MG63 (cell line): Measurements from ENCODE around the gene ARHGAP22. TPM values are rescaled to one million over a fixed set of nuclear protein-coding genes. Genes with fewer than 3 reads are reported as not detected.

ENCODE experiments used
- DNase-seq: peaks from one replicate; pipeline ENCODE4 v3.0.0-alpha.2; 2020
- H3K27me3 ChIP-seq: fragments of 250-450 bp; sonication (Bioruptor Pico); 2 replicates; pipeline ENCODE4 v1.5.1; 2020; ENCODE audit warnings: mild to moderate bottlenecking, moderate library complexity
- H3K36me3 ChIP-seq: fragments of 250-450 bp; sonication (Bioruptor Pico); 2 replicates; pipeline ENCODE4 v1.5.1; 2020; ENCODE audit warnings: mild to moderate bottlenecking, moderate library complexity
- H3K4me3 ChIP-seq: fragments of 250-450 bp; sonication (Bioruptor Pico); 2 replicates; pipeline ENCODE4 v1.5.1; 2020; ENCODE audit warnings: mild to moderate bottlenecking, moderate library complexity
- H3K9me3 ChIP-seq: fragments of 250-450 bp; sonication (Bioruptor Pico); 2 replicates; pipeline ENCODE4 v1.5.1; 2020; ENCODE audit warnings: mild to moderate bottlenecking, moderate library complexity
- total RNA-seq: library from RNA; depleted of rRNA; stranded (reverse); fragments of >200 nt; shearing (Covaris generic); gene quantifications from 2 replicates; pipeline ENCODE4 v1.2.3, GENCODE V29; 2014; ENCODE audit warnings: low replicate concordance

ARHGAP22 gene
- total RNA-seq, 1 experiment from 2014 or later = 23.2 TPM

- Histone ChIP-seq H3K9me3 (peaks cover 16% of the 10 kb centered on the region), H3K27me3 (no peaks in the 10 kb centered on the region), H3K36me3 (no peaks in the 10 kb centered on the region), H3K4me3 (no peak overlapping the region)
- no peak for DNase-seq
These were observed 31.4 kb upstream of the ARHGAP22 start for GRCh38 chr10:48636231-48636630.

- H3K9me3 ChIP-seq = peaks cover 5% of the 10 kb centered on the region
- peak overlapping the region; percentile 2; the same call in 1 of the 2 replicates for H3K4me3 ChIP-seq
- no peaks in the 10 kb centered on the region for H3K27me3 ChIP-seq
- no peaks in the 10 kb centered on the region for H3K36me3 ChIP-seq
- DNase-seq = no peak
These were observed 30.2 kb upstream of the ARHGAP22 start for GRCh38 chr10:48634984-48635557.

DNA sequence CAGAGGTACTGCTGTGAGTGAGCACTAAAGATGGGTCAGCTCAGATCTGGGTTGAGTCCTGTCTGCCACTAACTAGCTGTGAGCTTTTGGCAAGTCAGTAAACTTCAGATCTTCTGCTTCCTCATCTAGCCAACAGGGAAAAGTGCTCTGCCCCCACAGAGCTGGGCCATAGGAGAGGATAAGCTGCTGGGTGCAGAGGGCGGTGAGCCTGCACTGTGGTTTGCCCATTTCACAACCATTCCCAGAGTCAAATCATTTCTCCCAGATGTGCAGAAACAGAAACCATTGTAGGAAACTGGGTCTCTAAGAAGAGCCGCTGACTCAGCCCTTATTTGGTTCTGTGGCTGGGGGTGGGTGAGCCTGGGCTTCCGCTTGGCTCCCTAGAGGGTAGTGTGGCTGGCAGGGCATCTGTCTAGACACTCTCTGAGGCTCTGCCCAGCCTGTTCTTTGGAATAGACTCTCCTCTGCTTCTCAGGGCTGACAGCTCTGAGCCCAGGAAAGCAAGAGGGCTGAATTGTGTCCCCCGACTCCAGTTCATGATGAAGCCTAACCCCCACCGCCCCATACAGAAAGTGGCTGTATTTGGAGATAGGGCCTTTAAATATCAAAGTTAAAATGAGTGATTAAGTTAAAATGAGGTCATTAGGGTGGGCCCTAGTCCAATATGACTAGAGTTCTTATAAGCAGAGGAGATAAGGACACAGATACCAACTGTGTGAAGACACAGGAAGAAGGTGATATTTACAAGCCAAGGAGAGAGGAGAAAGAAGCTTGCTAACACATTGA is 29.5 kb upstream of the ARHGAP22 start:
- DNase-seq = peak; percentile 91
- H3K36me3 ChIP-seq = no peaks in the 10 kb centered on the region
- H3K4me3 ChIP-seq = peak overlapping the region; percentile 2; the same call in 1 of the 2 replicates
- H3K27me3 ChIP-seq = no peaks in the 10 kb centered on the region
- no peaks in the 10 kb centered on the region for H3K9me3 ChIP-seq

GRCh38 chr10:48633381-48634197 is 28.7 kb upstream of the ARHGAP22 start:
- H3K27me3 ChIP-seq = no peaks in the 10 kb centered on the region
- H3K9me3 ChIP-seq = no peaks in the 10 kb centered on the region
- H3K36me3 ChIP-seq = no peaks in the 10 kb centered on the region
- H3K4me3 ChIP-seq = no peak overlapping the region
- no peak for DNase-seq

GRCh38 chr10:48632166-48632565 is 27.3 kb upstream of the ARHGAP22 start:
- Histone ChIP-seq H3K27me3 (no peaks in the 10 kb centered on the region), H3K4me3 (no peak overlapping the region), H3K36me3 (no peaks in the 10 kb centered on the region), H3K9me3 (no peaks in the 10 kb centered on the region)
- DNase-seq = no peak

- H3K9me3 ChIP-seq = no peaks in the 10 kb centered on the region
- no peaks in the 10 kb centered on the region for H3K36me3 ChIP-seq
- H3K27me3 ChIP-seq = no peaks in the 10 kb centered on the region
- no peak overlapping the region for H3K4me3 ChIP-seq
- DNase-seq = no peak
These were observed 23.2 kb upstream of the ARHGAP22 start for GRCh38 chr10:48627984-48628609.

DNA sequence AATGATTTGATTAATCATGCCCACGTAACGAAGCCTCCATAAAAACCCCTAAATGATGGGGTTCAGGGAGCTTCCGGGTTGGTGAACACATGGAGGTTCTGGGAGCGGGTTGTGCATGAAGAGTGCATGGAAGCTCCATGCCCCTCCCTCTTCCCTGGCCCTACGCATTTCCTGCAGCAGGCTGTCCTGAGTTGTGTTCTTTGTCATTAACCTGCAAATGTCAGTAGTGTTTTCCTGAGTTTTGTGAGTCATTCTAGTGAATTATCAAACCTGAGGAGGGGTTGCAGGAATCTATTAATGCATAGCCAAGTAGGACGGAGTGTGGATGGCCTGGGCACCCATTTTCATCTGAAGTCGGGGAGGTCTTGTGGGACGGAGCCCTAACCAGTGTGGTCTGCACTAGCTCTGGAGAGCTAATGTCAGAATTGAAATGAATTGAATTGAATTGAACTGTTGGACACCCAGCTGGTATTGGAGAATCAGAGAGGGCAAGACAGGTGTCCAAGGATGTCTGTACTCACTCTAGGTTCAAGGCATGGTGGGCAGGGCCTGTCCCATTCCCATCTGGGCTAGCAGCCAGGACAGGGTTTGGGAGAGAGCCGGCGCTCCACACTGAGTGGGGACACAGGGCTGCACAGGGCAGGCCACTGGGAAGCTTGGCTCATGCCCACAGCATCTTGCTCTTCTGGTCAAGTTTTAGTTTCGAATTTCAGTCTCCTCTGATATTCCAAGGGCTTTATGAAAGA is 22.3 kb upstream of the ARHGAP22 start:
- Histone ChIP-seq H3K36me3 (no peaks in the 10 kb centered on the region), H3K27me3 (no peaks in the 10 kb centered on the region), H3K4me3 (no peak overlapping the region), H3K9me3 (no peaks in the 10 kb centered on the region; the same call in 1 of the 2 replicates)
- DNase-seq = no peak

DNA sequence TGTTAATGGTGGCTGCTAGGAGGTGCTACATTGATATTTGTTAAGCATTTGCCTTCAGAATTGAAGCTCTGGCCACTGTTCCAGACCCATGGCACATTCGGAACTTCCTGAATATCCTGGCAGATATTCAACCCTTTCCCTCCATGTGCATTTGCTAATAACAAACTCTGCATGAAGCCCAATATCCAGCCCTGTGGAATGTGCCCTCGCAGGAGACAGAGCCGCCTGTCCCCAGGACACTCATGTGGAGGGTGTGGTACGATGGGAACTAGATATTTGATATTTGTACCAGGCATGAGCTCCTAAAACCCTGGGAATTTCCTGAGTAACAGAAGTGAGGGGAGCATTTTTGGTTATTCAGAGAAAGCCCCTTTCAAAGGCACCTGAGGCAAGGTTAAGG is 21.6 kb upstream of the ARHGAP22 start:
- DNase-seq = no peak
- peaks cover 2% of the 10 kb centered on the region; the same call in 1 of the 2 replicates for H3K9me3 ChIP-seq
- no peak overlapping the region for H3K4me3 ChIP-seq
- H3K36me3 ChIP-seq = no peaks in the 10 kb centered on the region
- no peaks in the 10 kb centered on the region for H3K27me3 ChIP-seq

DNA sequence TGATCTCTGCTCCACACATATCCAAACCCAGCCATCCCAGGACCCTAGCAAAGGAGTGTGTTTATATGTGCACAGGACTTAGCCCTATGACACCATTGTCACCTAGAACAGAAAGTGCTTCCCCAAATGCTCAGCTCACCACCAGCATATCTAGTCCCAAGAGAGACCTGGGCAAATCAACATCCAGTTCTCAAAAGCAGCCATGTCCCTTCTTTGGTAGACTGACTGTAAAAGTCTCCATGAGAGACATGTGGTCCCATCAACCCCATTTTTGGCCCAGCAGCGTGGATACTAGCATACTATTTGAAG is 20.9 kb upstream of the ARHGAP22 start:
- H3K4me3 ChIP-seq = no peak overlapping the region
- H3K9me3 ChIP-seq = peaks cover 2% of the 10 kb centered on the region; the same call in 1 of the 2 replicates
- no peaks in the 10 kb centered on the region for H3K27me3 ChIP-seq
- no peaks in the 10 kb centered on the region for H3K36me3 ChIP-seq
- no peak for DNase-seq

GRCh38 chr10:48623607-48624132 is 18.8 kb upstream of the ARHGAP22 start:
- H3K4me3 ChIP-seq = no peak overlapping the region
- peak; percentile 61 for DNase-seq

GRCh38 chr10:48623009-48623408 is 18.1 kb upstream of the ARHGAP22 start:
- Histone ChIP-seq H3K9me3 (peaks cover 2% of the 10 kb centered on the region; the same call in 1 of the 2 replicates), H3K36me3 (no peaks in the 10 kb centered on the region)
- no peak for DNase-seq

More at GRCh38 chr10:48623607-48624132, 18.8 kb upstream of the ARHGAP22 start:
- no peaks in the 10 kb centered on the region for H3K27me3 ChIP-seq
- peaks cover 2% of the 10 kb centered on the region; the same call in 1 of the 2 replicates for H3K9me3 ChIP-seq
- no peaks in the 10 kb centered on the region for H3K36me3 ChIP-seq

GRCh38 chr10:48620719-48621118 is 15.8 kb upstream of the ARHGAP22 start:
- no peaks in the 10 kb centered on the region for H3K27me3 ChIP-seq
- H3K4me3 ChIP-seq = no peak overlapping the region
- DNase-seq = no peak
- peaks cover 8% of the 10 kb centered on the region; the same call in 1 of the 2 replicates for H3K9me3 ChIP-seq
- no peaks in the 10 kb centered on the region; the same call in 1 of the 2 replicates for H3K36me3 ChIP-seq

More at GRCh38 chr10:48623009-48623408, 18.1 kb upstream of the ARHGAP22 start:
- H3K27me3 ChIP-seq = no peaks in the 10 kb centered on the region
- no peak overlapping the region for H3K4me3 ChIP-seq

- Histone ChIP-seq H3K27me3 (no peaks in the 10 kb centered on the region), H3K9me3 (peaks cover 19% of the 10 kb centered on the region), H3K36me3 (peaks cover 5% of the 10 kb centered on the region; the same call in 1 of the 2 replicates), H3K4me3 (no peak overlapping the region)
- no peak for DNase-seq
These were observed 11.6 kb upstream of the ARHGAP22 start for GRCh38 chr10:48616436-48616835.

- H3K36me3 ChIP-seq = peaks cover 5% of the 10 kb centered on the region; the same call in 1 of the 2 replicates
- DNase-seq = no peak
- no peak overlapping the region for H3K4me3 ChIP-seq
- no peaks in the 10 kb centered on the region for H3K27me3 ChIP-seq
- peaks cover 19% of the 10 kb centered on the region for H3K9me3 ChIP-seq
These were observed 9.9 kb upstream of the ARHGAP22 start for GRCh38 chr10:48614481-48615390.

DNA sequence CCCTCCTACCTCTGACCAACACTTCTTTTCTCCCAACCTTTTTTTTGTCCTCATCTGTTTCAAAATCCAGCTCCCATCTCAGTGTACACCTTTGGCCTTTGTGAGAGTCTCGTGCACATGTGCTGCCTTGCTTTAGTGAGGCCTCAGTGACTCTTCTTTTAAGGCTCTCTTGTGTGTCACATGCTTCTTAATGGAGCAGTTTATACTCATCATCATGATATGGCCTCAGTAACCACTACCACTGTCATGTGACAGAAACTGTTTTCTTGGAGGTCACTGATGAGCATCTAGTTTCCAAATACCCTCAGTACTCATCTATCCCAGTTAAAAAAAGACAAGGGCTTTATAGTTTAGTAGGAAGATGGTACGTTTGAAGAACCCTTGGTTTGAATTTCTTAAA is 8.1 kb upstream of the ARHGAP22 start:
- no peaks in the 10 kb centered on the region for H3K27me3 ChIP-seq
- peaks cover 19% of the 10 kb centered on the region for H3K9me3 ChIP-seq
- no peak for DNase-seq
- H3K36me3 ChIP-seq = peaks cover 5% of the 10 kb centered on the region; the same call in 1 of the 2 replicates
- no peak overlapping the region for H3K4me3 ChIP-seq
